AML-193 (cell line): ENCODE data around the gene C1orf21.

Experiments
- DNase-seq, 2 experiments: peaks; one replicate each; lab custom pipeline; 2025; lab: John Stamatoyannopoulos, UW

C1orf21 gene

DNA sequence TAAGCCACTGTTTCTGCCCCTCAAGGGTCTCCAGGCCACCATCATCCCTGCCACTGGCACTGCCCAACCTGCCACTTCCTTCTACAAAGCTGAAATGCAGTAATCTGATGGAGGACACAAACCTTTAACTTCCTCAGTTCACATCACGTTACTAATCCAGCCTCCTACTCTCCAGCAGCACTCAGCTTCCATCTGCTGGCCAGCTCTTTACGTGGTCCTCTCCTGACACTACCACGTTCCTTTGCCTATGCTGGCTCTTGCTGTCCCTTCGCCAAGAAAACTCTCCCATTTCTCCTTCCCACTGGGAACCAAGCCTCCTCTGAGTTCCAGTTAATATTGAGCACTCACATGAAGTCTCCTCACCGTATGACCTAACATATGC, 243.8 kb downstream of the C1orf21 start:
- DNase-seq = no peak

DNA sequence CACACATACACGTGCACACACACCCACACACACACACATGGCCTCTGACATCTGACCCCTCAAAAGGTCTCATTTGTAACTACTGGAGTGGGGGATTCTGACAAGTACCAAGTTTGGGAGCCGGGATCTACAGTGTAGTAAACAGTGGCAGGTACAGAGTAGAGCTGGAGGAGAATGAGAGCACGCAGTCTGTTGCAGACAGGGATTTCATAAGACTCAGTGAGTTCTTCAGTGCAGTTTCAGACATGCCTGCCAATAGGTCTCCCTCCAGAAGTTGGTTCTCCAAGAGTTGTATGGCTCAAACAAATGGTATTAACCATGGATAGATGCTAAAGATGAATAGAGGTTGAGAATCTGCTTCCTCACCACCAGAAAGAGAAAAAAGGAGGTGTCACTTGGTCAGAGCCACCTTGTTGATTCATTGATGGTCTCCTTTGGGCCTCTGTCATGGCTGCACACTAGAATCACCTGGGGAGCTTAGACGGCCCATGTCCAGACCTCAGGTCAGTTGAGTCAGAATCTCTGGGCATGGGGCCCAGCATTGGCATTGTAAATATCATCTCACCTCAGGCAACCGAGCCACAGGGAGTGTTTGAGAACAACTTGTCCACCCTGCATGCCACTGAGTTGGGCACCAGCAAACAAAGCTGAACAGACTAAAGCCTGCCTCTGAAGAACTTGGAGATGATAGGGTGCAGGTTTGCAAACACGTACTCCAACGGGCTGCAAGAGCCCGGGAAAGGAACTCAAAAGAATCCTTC, 245.8 kb downstream of the C1orf21 start:
- no peak for DNase-seq

DNA sequence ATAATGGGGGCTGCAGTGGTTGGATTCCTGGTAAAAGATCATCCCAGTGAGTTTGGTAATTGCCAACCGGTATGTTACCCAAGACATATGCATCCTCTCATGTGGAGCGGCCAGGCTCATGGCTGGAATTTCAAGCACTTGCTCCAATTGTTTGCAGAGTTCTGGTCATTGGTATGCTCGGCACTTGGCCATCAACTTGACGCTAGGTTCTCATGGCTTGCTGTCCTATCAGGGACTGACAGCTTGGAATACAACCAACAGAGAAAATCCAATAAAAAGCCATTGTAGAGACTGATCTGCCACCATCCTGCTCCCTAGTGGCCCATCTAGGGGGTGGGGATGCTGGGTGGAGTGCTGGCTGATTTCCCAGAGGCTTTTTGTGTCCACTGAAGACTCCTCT, 247.0 kb downstream of the C1orf21 start:
- DNase-seq = no peak

DNA sequence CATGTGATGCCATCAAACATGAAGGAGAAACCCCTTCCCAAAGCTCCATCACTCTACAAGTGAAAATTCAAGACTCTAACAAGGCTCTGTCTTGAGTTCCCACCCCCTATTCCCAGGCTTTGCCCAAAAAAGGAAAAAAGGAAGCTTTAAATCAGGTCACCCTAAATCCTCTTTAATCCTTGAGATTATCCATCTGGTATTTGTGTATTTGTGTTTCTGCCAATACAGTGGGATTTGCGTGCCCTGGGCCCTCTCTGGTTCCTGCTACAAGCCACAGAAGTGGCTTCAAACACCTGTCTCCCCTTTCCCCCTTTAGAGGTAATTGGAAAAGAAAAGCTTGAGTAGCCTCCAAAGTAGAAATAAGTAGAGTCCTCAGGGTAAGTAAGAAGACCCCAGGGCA, 247.5 kb downstream of the C1orf21 start:
- DNase-seq = no peak

DNA sequence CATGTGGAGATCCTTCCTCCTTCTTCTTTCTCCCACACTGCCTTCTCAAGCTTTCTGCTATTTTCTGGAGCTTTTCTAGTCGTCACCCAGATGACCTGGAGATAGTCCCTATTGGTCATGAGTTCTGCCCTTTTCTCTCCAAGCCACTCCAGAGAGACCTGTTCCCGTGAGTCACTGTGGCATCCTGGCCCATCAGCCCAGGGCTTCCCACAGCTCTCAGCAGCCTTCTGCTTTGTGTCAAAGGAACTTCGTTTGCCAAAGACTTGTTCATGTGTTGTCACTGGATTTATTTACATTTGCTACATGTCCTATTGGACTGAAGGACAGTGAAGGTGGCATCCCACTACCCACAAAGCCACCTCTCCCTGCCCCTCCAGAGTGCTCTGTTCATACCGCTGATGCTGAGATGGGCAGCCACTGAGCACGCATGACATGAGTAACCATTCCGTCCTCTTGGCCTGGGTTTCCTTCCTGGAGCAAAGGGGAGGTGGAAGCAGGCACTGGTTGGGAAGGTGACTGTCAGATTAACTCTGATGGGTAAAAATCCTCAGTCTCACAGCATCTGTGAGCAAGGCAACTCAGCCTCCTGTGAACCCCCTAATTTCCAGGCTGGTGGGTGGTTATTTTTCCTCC, 248.6 kb downstream of the C1orf21 start:
- no peak for DNase-seq

DNA sequence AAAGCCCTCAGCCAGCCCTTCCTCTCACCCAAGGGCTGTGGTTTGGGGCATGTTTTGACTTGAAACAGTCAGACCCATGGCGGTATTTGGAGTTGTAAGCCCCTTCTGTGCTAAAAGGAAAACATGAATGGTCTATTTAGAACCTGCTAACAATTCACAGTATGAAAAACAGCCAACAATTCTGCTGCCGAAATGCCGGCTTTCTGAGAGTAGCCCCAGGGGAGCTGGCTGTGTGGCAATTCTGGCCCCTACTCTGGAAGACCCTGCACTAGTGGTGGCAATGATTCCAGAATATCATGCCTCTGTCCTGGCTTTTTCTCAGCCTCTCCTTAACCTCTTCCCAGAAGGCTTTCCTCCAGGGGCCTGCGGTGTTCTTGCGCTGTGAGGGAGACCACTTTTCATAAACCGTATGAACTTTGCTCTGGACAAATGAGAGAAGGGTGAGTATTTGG, 249.2 kb downstream of the C1orf21 start:
- no peak for DNase-seq

DNA sequence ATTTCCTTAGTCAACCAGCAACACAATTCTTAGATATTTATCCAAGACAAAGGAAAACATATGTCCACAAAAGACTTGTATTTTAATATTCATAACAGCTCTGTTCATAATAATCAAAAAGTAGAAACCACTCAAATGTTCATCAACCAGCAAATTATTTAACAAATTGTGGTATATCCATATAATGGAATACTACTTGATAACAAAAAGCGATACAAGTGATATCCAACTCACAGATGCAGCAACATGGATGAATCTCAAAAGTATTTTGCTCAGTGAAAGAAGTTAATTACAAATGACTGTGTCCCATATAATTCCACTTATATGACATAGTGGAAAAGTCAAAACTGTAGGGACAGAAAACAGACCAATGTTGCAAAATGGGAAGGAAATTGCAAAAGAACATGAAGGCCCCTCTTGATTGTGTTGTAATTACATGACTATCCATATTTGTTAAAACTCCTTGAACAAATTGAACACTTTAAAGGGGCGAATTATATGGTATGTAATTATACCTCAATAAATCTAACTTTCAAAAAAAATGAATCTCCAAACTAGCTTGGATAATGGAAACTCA, 250.9 kb downstream of the C1orf21 start:
- DNase-seq = peak; percentile 23 to 41

GRCh38 chr1:184639205-184639604, 252.4 kb downstream of the C1orf21 start:
- DNase-seq = no peak

GRCh38 chr1:184640505-184640904, 253.7 kb downstream of the C1orf21 start:
- DNase-seq = no peak

DNA sequence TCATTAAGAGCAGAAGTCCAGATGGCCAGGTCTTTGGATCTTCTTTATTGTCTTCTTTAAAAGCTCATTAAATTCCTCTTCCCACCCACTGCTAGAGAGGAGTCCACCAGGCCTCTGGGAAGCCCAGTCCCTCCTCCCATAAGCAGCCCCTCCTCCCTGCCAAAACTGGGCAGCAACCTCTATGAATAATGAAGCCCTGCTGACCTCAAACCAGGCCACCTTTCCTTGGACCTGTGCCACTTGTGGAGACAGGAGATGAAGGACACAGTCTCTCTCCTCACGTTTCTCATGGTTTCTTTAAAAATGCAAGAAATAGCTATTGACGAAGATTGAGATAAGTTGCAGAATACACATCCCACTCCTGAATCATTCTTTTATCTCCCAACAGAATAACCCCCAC, 255.1 kb downstream of the C1orf21 start:
- no peak for DNase-seq

- DNase-seq = no peak
These were observed 256.8 kb downstream of the C1orf21 start for GRCh38 chr1:184643661-184644060.

GRCh38 chr1:184644771-184645170, 257.9 kb downstream of the C1orf21 start:
- no peak for DNase-seq

DNA sequence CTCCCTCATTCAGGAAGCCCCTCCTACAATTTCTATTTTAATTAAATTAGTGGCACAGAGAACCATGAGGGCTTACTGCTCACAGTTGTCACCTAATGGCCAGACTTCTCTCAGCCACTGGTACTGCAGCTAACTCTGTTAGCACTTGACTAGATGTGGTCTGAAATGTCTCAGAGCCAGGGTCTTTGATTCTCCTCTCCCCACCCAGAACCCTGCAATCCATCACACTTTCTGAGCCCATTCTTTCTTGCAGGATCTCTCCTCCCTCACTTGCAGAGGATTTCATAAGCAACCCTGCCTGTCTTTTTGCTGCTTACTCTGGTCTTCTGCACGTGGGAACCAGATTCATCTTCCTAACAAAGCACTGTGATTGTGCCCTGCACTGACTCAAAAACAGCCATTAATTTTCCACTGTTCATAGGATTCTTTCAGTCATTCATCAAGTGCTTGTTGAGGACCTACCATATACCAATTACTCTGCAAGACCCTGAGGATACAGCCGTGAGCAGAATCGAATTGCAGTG, 259.4 kb downstream of the C1orf21 start:
- no peak for DNase-seq

DNA sequence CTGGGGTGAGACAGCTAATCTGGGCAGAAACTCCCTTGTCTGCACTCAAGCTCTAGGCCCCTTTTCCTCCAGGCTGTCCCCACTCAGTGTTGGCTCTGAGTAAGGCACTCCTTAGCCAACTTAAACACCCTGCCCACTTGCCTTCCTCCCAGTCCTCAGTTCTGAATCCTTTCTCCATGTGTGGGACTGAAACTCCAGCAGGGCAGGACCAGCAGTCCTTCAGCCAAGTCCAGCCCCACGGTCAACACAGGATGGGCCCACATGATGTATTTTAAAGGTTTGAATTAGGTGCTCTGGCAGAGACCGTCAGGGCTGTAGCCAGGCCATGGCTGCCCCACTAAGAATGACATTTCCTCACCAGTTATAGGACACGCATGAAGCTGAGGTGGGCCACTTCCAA, 260.0 kb downstream of the C1orf21 start:
- DNase-seq = no peak

GRCh38 chr1:184647471-184647870, 260.6 kb downstream of the C1orf21 start:
- no peak for DNase-seq

DNA sequence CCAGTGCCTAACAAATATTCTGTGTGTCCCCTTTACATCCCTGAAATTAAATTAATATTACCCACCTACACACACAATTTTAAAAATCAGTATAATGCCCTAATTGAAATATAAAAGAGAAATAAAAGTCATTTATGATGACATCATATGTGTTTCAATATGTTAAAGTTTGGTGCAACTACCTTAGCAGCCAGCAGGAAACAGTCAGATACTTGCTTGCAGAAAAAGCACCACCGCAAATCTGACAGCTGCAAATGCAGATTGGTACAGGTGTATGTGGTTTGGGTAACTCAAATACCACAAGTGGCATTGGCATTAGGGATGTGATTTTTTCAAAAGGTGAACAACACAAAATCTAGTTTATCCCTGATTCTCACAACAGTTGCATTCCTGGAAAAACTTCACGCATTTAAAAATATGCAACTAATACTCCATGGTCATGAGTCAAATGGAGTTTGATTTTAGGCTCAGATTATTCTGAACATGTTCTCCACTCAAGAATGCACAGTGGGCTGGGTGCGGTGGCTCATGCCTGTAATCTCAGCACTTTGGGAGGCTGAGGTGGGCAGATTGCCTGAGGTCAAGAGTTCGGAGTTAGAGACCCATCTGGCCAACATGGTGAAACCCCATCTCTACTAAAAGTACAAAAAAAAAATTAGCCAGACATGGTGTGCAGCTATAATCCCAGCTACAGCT, 261.5 kb downstream of the C1orf21 start:
- no peak for DNase-seq

DNA sequence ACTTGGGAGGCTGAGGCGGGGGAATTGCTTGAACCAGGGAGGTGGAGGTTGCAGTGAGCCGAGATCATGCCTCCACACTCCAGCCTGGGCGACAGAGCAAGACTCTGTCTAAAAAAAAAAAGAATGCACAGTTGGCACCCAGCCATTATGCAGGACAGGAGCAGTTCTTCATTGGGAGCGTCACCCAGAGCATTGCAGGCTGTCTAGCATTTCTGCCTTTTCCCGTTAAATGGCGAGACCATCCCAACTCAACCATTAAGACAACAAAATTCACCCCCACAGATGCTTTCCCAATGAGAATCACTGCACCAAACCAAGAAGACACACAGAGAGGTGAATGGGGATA, 262.0 kb downstream of the C1orf21 start:
- DNase-seq = no peak

DNA sequence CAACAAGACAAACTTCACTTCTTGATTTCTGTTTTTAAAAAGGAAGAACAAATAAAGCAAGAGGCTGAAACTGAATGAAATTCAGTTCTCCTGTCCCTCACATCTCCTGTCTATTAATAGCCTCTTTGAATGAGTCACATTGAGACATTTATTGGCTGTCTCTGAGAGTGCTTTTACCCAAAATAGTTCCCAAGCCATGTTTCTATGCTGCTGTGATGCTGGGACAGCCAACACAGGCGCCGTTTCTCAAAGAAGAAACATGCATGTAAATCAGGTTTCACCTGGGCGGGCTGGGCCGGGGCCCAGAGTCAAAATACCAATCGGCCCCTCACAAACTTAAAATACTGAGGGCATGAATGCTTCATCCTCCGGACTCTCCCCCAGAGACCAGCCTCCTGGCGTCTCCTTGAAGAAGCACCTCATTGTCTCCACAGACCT, 262.6 kb downstream of the C1orf21 start:
- no peak for DNase-seq

DNA sequence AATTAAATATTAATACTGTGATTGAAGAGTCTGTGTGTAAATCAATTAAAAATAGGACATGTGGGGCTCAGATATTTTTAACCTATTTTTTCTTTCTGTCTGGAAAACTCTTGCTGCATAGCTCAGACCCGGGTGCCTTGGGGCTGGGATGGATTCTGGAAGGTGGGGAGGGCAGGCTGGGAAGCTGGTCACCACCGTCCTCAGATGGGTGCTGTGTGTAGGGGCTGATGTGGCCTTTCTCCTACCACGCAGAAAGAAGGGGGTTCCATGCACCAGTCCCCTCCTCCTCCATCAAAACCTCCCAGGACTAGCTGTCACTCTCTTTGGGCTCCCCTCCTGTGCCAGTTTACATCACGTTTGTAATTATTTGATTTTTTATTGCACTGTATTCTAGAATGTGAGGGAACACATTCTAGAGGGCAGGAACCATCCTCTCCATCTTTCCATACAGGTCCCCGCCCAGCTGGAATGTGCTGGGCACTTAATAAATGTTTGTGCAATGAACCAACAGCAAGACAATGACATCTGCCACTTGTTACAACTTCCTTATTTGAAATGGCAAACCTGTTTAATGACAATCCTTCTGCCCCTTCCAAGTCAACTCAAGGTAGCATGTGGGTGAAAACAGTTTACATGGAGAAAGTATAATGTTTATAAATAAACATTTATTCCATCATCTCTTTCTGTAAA, 263.5 kb downstream of the C1orf21 start:
- no peak for DNase-seq

DNA sequence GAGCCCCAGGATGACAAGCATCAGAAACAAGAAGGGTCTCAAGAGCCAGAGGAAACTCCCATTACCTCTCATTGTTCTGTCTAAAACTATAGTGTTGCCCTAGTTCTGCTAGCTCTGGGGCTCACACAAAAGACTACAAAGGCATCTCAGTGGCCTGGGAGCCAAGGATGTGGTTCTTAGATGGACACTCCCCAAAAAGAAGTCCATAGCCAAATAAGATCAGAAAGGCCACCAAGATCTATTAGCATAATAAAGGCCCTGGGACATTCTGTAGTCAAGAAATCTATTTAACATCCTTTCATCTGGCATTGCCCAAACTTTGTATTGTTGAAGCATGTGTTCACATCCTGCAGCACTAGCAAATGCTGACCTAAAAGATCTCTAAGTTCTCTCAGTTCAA, 268.4 kb downstream of the C1orf21 start:
- no peak for DNase-seq

DNA sequence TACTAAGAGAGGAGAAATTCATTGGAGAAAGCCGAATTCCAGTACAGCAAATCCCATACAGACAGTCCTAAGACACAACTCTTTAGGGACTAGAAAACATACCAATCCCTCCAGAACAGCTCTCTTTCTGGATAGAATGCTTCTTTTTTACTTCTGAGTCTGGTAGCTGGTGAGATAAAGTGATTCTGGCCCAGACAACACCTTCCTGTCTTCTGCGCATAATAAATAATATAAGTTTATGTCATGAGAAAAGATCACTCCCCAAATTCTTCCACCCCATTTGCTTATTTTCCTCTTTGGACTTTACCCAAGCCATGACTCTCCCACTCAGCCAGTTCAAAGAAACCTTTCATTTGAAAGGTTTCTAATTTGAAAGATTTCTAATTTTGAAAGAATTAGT, 269.4 kb downstream of the C1orf21 start:
- DNase-seq = no peak

DNA sequence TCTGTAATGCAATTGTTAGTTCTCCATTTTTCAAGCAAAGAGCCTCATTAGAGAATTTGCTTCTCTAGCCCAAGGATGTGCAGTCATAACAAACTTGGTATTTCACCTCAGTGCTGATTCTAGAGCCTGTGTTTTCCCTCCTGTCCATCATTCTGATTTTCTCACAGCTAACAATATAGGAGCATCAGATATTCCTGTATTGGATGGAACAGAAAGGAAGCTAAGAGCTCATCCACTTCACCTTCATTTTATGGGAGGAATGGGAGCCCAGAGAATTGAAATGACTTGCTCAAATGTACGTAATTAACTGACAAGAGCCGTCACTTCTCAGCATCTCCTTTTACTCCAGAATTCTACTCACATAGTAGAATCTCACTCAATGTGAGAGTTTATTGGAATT, 271.2 kb downstream of the C1orf21 start:
- DNase-seq = no peak
